Measurements from ENCODE around the gene PPARD.

Gene PPARD

GRCh38 chr6:35474131-35474941 is 132.0 kb downstream of the PPARD start:
- FAIRE-seq (no peak), DNase-seq (ENCODE audit: insufficient read length, low spot score) (no peak)
- TF ChIP-seq, protein P1, sequence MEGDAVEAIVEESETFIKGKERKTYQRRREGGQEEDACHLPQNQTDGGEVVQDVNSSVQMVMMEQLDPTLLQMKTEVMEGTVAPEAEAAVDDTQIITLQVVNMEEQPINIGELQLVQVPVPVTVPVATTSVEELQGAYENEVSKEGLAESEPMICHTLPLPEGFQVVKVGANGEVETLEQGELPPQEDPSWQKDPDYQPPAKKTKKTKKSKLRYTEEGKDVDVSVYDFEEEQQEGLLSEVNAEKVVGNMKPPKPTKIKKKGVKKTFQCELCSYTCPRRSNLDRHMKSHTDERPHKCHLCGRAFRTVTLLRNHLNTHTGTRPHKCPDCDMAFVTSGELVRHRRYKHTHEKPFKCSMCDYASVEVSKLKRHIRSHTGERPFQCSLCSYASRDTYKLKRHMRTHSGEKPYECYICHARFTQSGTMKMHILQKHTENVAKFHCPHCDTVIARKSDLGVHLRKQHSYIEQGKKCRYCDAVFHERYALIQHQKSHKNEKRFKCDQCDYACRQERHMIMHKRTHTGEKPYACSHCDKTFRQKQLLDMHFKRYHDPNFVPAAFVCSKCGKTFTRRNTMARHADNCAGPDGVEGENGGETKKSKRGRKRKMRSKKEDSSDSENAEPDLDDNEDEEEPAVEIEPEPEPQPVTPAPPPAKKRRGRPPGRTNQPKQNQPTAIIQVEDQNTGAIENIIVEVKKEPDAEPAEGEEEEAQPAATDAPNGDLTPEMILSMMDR (IDR thresholded peaks at IDR 0.05; ENCODE audit: insufficient read depth, missing control alignments): no peak

GRCh38 chr6:35474942-35475570 is 132.7 kb downstream of the PPARD start:
- DNase-seq (ENCODE audit: insufficient read length, low spot score) (no peak), FAIRE-seq (no peak)
- TF ChIP-seq, protein P1 (IDR thresholded peaks at IDR 0.05; ENCODE audit: insufficient read depth, missing control alignments): no peak

DNA sequence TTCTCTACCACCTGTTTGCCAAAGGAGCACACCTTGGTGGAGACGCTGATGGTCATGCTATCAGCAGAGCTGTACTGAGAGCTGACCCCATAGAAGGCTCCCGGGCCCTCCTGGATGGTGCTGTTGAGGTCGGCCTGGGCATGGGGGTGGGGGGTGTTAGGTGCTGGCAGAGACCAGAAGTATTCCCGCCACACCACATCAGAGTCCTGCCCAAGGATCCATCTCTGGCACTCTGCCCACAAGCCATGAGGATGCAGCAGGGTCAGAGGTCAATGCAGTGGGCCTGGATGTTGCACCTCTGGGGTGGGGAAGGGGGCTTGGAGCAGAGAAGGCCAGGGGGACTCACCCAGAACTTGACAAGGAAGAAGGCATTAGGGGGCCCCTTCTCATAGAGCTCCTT is 133.2 kb downstream of the PPARD start:
- DNase-seq (ENCODE audit: insufficient read length, low spot score) (no peak), FAIRE-seq (no peak)
- TF ChIP-seq, protein P1 (IDR thresholded peaks at IDR 0.05; ENCODE audit: insufficient read depth, missing control alignments): no peak

DNA sequence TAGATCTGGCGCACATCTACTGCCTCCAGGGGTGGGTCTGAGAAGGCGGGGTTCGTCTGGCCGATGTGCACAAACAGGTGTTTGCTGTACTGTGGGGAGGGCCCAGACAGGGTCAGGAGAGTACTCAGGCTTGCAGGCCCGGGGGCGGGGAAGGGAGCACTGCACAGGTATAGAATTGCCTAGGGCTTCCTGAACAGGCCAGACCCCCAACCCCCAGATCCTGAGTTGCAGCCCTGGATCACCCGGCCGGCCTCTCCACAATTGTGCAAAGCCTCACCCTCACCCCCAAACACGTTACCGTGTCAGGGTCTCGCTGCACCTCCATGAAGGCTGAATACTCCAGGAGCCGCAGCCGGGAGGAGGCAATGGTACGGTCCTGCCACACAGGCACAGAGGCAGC is 133.6 kb downstream of the PPARD start:
- DNase-seq (ENCODE audit: insufficient read length, low spot score) (no peak), FAIRE-seq (no peak)
- TF ChIP-seq, protein P1 (IDR thresholded peaks at IDR 0.05; ENCODE audit: insufficient read depth, missing control alignments): no peak

DNA sequence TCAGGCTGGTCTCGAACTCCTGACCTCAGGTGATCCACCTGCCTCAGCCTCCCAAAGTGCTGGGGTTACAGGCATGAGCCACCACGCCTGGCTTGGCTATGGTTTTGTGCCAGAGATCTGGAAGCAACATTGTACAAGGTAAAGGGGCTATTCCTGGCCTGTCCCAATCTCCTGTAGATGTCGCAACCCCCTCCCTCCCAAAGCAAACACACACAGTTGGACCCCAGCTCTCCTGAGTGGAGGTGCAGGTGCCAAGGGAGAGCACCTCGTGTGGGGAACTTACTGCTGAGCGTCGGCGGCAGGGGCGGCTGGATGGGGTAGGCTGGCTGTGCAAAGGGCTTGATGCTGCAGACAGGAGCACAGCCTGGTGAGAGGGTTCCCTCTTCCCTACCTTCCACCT is 134.7 kb downstream of the PPARD start:
- no peak for FAIRE-seq
- TF ChIP-seq, protein P1 (IDR thresholded peaks at IDR 0.05; ENCODE audit: insufficient read depth, missing control alignments): no peak
- no peak for DNase-seq (ENCODE audit: insufficient read length, low spot score)

Measured in D721Med (cell line).